ENCODE measurements around the gene CACNA2D4.

Gene CACNA2D4

DNA sequence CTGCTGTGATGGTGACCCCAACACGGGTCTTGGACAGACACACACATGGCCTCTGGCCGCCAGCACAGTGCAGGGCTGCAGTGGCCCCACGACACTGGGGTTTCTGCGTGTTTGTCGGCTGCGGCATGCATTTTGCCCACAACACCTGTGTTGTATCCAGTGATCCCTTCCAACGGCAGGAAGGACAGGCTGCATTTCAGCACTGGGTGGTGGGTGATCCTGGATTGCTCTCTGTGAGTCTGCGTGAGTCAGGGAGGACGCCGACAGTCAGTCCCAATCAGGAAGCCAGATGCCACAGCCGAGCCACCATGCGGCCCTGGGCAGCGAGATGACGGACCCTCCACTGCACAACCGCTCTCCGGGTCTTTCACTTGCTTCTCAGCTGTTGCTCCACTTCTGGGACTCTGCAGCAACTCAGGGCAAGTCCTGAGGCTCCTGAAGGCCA lies 77.4 kb downstream of the CACNA2D4 start:
- no peak overlapping the region for H3K27ac ChIP-seq
- DNase-seq (ENCODE audit: low spot score): no peak
- TF ChIP-seq CTCF (IDR thresholded peaks at IDR 0.05): no peak
- H3K4me3 ChIP-seq: no peak overlapping the region

DNA sequence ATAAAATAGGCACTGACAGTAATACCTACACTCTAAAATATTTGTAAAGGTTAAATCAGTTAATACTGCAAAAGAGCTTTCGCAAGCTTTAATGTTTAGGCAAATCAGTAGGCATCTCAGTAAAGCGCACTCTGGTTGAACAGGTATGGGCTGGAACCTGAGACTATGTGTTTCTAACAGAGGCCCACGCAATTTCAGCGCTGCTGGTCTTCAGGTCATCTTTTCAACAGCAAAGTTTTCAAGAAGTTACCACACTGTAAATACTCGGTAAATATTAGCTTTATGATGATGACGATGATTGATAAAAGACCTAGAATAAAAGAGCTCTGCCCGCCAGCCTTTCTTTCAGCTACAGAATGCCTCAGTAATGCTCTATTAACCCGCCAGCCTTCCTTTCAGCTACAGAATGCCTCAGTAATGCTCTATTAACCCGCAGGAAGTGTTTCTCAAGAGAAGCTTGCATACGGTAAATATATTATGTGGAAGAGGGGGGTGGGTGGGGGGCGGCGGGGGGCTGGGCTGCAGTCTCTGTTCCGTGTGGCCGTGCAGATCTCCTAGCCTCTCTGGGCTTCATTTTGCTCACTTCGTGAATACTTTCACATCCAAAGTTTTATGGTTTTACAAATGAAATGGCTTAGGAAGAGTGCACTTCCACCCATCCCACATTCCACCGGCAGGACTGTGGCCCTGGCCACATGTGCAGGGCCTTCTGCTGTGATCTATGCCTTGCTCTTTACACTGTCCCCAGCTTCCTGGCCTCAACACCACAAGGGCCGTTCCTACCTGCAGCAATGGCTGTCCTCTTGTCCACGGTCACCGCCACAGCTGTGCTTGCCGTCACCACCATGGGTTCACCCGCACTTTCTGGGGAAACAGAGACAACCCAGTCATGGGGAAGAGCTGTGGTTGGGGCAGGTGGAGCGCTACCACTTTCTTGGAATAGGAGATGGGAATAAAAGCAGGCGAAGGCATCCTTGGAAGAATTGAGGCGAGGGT lies 78.2 kb downstream of the CACNA2D4 start:
- no peak overlapping the region for H3K4me3 ChIP-seq
- DNase-seq (ENCODE audit: low spot score): no peak
- TF ChIP-seq CTCF (IDR thresholded peaks at IDR 0.05): no peak
- no peak overlapping the region for H3K27ac ChIP-seq

DNA sequence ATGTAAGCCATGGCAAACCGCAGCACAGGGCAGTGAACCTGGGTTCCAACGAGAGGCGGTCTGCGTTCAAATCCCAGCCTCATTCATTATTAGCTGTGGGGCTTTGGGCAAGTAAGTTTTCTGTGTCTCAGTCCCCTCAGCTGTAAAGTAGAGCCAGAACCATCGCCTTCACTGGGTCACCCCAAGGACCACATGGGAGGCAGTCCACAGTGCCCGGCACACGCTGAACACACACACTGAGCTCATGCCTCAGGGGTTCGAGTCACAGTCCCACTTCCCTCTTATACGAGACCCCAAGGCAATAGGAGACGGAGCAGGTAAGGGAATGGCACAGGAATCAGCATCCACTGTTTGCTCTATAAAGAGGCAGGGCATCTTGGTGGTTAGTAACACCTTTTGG lies 79.0 kb downstream of the CACNA2D4 start:
- no peak for TF ChIP-seq CTCF (IDR thresholded peaks at IDR 0.05)
- H3K27ac ChIP-seq: no peak overlapping the region
- DNase-seq (ENCODE audit: low spot score): no peak
- no peak overlapping the region for H3K4me3 ChIP-seq

GRCh38 chr12:1838994-1839365 lies 79.5 kb downstream of the CACNA2D4 start:
- no peak for TF ChIP-seq CTCF (IDR thresholded peaks at IDR 0.05)
- no peak overlapping the region for H3K4me3 ChIP-seq
- DNase-seq (ENCODE audit: low spot score): no peak
- H3K27ac ChIP-seq: no peak overlapping the region

- H3K27ac ChIP-seq: no peak overlapping the region
- no peak for TF ChIP-seq CTCF (IDR thresholded peaks at IDR 0.05)
- DNase-seq (ENCODE audit: low spot score): no peak
- H3K4me3 ChIP-seq: no peak overlapping the region
Observed at GRCh38 chr12:1838205-1838993, 80.1 kb downstream of the CACNA2D4 start.

GRCh38 chr12:1837541-1838204 lies 80.8 kb downstream of the CACNA2D4 start:
- Histone ChIP-seq H3K27ac (no peak overlapping the region), H3K4me3 (no peak overlapping the region)
- DNase-seq (ENCODE audit: low spot score): no peak
- TF ChIP-seq CTCF (IDR thresholded peaks at IDR 0.05): no peak

Data from coronary artery (tissue), 2 donors.